Testis (tissue), 2 donors: Measurements from ENCODE around the gene MOSPD3.

ENCODE experiments used
- POLR2A ChIP-seq: fragments of 450-650 bp; IDR thresholded peaks from one replicate; pipeline ENCODE4 v1.6.1; 2017; ENCODE audit warnings: antibody characterized with exemption, mild to moderate bottlenecking, moderate library complexity
- TF ChIP-seq, protein P1 (sequence below), 3 experiments: fragments of 450-650 bp in 2 of 3; fragments of 200-600 bp in 1 of 3; sonication (generic) in 1 of 3; IDR thresholded peaks; one replicate each; pipeline ENCODE4 v1.5.1; 2016 to 2019; ENCODE audit warnings: antibody characterized with exemption in 3 of 3, mild to moderate bottlenecking in 2 of 3, moderate library complexity in 1 of 3

DNA sequence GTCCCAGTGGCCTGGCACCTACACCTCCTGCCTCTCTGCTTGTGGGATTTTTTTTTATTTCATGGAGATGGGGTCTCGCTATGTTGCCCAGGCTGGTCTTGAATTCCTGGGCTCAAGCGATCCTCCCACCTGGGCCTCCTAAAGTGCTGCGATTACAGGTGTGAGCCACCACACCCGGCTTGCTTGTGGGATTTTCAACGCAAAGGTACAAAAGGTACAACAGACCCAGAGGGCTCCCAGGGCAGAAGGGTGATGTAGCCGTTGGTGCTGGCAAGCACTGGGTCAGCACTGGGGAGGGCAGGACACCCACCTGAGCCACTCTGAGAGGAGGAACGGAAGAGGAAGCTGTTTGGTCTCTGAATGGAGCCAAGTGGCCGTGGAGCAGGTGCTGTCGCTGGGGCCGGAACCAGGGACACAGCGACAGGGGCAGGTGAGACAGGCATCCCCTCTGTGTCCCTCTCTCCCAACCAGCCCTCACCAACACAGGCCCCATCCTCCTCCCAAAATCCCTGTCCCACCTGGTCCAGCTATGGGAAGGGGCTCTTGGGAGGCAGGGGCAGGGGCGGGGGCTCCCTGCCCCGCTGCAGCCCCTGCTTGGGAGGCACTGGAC, 35.9 kb upstream of the MOSPD3 start:
- TF ChIP-seq, protein P1, sequence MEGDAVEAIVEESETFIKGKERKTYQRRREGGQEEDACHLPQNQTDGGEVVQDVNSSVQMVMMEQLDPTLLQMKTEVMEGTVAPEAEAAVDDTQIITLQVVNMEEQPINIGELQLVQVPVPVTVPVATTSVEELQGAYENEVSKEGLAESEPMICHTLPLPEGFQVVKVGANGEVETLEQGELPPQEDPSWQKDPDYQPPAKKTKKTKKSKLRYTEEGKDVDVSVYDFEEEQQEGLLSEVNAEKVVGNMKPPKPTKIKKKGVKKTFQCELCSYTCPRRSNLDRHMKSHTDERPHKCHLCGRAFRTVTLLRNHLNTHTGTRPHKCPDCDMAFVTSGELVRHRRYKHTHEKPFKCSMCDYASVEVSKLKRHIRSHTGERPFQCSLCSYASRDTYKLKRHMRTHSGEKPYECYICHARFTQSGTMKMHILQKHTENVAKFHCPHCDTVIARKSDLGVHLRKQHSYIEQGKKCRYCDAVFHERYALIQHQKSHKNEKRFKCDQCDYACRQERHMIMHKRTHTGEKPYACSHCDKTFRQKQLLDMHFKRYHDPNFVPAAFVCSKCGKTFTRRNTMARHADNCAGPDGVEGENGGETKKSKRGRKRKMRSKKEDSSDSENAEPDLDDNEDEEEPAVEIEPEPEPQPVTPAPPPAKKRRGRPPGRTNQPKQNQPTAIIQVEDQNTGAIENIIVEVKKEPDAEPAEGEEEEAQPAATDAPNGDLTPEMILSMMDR (IDR thresholded peaks at IDR 0.05): no peak
- no peak for TF ChIP-seq POLR2A
